T follicular helper cell (primary cell): ENCODE data around the gene AIRE.
"Not testable (repeated sequence)": the region's sequence is repeated elsewhere in the genome, so short reads cannot be mapped to it uniquely, and the experiment has no call there.

Source experiments
- DNase-seq: peaks from one replicate; pipeline ENCODE4 v3.0.0-alpha.2; 2020; ENCODE audit warnings: low read depth

Gene AIRE

DNA sequence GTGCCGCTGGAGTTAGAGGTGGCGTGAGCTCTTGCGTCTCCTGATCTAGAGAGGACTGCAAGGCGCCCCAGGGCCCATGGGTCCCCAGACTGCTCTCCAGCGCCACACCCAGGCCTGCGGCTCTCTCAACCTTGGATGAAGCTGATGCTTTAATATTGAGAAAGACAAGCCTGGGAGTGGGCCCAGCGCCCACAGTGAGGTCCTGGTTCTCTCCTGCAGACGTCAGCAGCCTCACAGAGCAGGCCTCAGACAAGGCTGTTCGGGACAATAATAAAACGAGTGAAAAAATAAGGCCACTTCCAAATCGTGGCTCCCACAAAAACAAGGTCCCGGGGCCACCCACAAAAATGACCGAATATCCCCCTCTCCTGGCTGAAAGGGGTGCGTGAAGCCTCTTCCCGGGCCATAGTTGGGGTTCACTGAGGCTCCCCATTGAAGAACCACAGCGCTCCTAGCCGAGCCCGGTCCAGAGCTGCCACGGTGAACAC, 18.0 kb upstream of the AIRE start:
- DNase-seq = no peak

DNA sequence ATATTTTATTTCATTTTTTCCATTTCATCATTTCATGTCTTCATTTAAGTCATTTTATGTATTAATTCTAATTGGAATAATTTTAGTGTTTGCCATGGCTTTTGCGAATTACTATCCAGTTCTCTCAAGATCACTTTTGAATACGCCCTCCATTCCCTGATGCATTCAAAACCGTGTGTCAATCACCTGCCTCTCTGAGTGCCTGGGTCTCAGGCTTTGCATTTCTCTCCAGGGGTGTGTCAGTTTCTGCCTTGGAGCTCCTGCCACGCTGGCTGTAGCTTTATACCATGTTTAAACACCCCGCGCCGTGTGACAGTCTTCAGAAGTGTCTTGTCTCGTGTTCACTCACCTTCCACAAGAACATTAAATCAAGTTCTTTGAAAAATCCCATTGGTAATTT, 16.6 kb upstream of the AIRE start:
- DNase-seq = no peak

DNA sequence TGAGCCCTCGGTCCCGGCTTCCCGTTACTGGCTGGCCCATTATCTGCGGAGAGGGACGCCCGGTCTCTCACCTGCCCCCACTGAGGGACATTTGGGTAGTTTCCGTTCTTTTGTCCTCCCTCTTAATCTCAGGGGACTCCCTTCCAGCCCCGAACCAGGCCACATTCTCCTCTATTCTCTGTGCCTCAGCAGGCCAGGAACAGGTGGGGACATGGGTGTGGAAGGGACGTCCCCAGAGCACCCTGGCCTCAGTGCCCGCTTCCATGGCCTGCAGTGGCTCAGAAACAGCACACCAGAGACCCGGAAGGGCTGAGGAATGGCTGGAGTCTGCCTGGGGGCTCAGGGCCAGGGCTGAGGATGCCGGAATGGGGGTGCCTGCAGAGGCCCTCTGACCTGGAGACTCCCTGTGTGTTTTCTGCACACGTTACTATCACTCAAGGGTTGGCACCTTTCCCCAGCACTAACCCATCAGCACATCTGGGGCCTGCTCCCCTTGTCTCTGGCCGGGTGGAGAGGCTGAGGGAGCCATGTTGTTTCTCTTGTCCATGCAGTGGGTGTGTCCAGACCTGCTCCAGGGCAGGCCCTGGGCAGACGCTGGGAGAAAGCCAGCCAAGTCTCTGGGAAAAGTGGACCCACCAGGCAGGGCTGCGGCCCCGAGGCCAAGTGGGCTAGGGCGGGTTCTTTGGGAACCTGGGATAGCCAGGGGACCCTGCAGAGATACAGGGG, 14.0 kb upstream of the AIRE start:
- DNase-seq = no peak

DNA sequence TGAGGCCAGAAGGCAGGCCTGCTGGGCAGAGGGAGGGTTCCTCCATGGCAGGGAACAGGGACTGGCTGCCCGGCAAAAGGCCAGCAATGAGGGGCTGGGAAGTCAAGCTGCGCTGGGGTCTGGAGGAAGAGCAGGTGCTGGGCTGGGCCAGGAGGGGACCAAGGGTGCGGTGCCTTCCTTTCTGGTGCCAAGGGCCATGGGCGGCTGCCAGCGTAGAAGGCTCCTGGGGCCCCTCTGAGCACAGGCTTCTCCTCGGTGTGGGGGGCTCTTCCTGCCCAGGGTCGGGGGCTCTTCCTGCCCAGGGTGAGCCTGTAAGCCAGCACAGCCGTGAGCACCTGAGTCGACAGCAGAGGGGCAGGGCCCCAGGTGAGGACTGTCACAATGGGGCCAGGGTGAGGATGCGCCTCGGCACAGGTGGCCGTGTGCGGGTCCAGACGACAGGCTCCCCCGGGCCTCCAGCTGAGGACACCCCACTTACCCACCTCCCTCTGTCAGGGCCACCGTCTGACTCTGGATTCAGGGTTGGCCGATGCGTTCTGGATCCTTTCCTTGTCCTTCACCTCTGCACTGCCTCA, 13.3 kb upstream of the AIRE start:
- DNase-seq = no peak

DNA sequence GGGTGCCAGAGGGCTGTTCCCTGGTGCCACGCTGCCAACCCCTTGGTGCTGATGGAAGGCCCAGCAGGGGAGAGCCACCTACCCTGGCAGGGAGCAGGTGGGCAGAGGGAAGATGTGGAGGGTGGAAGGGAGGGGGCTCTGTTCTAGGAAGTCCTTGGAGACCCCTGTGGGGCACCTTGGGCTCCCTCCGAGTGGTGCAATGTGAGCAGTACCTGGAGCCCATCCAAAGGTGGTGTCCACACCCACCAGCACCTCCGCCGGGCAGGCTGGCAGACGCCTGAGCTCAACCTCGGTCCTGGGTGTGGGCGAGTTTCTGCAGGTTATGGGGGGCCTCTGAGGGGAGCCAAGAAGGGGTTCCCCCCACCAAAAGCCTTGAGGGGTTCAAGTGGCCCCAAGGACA, 12.6 kb upstream of the AIRE start:
- no peak for DNase-seq

DNA sequence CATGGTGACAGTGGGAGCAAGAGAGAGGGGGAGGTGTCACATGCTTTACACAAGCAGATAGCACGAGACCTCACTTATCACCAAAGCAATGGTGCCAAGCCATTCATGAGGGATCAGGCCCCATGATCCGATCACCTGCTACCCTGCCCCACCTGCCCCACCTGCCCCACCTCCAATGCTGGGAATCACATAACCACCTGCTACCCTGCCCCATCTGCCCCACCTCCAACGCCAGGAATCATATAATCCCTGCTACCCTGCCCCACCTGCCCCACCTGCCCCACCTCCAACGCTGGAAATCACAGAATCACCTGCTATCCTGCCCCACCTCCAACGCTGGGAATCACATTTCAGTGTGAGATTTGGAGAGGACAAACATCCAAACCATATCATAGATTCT, 10.6 kb upstream of the AIRE start:
- DNase-seq = no peak

DNA sequence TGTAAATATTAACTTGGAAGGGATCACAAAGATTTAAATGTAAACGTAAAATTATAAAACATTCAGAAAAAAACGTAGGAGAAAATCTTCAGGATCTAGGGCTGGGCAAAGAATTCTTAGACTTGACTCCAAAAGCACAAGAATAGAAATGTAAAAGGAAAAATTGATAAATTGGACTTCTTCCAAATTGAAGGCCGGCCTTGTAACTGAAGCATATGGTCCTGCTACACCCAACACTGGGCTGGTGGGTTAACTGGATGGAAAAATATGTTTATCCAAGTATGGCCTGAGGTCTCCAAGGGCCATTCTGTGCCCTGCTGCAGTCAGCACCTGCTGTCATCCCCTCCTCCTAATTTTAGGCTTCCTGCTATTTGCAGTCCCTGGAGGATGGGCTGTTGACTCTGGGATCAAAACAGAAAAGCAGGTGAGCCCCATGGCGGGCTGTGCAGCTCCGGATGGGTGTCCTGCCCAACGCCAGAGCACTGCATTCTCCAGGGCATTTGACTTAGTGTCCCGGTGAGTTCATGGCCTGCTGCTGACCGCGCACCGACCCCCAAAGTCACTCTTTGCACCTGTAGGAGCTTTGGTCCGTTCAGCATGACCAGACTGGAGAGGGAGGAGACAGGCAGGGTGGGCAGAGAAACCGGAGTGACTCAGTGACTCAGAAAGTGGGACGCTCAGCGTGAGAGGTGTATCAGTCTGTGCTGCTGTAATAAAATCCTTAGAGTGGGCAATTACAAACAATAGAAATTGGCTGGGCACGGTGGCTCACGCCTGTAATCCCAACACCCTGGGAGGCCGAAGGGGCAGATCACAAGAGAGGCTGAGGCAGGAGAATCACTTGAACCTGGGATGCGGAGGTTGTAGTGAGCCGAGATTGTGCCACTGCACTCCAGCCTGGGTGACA, 6.1 kb upstream of the AIRE start:
- no peak for DNase-seq

DNA sequence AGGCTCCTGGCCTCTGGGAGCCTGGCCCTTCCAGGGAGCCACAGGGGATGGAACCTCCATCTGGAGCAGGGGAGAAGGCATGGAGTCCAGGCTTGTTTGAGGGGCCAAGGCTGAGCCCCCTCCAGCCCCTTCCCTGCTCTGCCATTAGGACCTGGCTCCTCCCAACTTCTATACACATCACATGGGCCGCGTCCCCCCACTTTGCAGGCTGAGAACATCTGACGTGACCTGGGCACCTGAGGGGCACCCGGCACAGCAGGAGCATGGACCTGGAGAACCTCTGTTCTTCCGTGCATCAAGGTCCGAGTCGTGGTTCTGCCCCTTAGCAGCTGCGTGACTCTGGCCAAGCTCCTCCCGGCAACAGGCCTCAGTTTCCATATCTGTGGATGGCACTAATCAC, 3.9 kb upstream of the AIRE start:
- DNase-seq = no peak

DNA sequence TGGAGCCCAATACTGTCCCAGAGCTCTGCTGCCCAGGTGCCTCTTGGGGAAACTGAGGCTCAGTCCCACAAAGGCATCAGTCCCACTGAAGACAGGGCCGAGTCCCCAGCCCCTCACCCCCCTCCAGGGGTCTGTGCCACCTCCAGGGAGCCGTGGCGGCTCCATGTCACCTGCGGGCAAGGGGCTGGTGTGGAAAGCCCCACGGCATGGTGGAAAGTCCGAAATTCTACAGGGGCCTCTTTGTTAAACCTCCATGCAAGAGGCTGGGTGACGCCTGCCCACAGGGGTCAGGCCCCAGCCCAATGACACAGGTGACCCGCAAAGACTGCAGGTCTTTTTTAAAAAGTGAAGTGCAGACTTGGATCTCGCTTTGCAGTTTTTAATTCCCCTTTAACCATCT, 3.3 kb upstream of the AIRE start:
- DNase-seq = no peak

DNA sequence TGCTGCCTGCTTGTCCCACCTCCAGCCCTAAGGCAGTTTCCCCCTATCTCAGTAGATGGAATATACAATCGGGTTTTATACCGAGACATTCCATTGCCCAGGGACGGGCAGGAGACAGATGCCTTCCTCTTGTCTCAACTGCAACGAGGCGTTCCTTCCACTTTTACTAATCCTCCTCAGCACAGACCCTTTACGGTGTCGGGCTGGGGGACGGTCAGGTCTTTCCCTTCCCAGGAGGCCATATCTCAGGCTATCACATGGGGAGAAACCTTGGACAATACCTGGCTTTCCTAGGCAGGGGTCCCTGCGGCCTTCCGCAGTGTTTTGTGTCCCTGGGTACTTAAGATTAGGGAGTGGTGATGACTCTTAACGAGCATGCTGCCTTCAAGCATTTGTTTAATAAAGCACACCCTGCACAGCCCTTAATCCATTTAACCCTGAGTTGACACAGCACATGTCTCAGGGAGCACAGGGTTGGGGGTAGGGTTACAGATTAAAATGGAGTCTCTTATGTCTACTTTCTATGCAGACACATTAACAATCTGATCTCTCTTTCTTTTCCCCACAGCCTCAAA, 2.4 kb upstream of the AIRE start:
- not testable (repeated sequence) for DNase-seq

DNA sequence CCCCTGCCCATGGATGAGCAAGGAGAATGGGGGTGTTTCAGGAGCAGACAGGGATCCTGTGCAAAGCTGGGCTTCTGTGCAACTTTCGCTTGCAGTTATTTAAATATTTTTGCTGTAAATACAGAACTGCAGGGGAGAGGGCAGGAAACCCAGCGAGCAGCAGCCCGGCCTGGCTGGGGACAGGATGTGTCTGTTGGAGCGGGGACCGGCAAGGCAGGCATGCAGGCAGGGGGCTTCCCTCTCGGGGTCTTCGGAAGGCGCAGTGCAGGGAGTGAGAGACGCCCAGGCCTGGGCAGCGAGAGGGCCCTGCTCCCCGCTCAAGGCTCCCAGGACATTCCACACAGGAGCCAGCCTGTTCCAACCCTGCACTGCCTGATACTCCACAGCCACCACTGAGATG, 1.7 kb upstream of the AIRE start:
- no peak for DNase-seq

DNA sequence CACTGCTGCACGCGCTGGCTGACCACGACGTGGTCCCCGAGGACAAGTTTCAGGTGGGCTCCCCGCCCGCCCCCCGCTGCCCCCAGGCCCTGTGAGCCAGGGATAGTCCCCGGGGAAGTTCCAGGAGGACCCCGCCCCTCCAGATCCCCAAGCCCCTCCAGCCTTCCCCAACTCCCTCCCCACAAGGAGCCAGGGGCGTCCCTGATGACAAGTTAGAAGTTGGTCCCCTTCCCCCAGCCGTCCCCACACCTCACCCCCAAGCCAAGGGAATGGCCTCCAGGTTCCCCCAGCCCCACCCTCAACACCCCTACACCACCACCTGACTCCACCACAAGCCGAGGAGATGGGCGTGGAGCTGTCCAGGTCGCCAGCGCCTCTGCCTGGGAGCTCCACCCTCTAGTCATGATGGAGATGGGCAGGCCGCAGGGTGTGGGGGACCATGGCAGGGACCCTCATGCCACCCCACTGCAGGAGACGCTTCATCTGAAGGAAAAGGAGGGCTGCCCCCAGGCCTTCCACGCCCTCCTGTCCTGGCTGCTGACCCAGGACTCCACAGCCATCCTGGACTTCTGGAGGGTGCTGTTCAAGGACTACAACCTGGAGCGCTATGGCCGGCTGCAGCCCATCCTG, 525 bp downstream of the AIRE start:
- no peak for DNase-seq

DNA sequence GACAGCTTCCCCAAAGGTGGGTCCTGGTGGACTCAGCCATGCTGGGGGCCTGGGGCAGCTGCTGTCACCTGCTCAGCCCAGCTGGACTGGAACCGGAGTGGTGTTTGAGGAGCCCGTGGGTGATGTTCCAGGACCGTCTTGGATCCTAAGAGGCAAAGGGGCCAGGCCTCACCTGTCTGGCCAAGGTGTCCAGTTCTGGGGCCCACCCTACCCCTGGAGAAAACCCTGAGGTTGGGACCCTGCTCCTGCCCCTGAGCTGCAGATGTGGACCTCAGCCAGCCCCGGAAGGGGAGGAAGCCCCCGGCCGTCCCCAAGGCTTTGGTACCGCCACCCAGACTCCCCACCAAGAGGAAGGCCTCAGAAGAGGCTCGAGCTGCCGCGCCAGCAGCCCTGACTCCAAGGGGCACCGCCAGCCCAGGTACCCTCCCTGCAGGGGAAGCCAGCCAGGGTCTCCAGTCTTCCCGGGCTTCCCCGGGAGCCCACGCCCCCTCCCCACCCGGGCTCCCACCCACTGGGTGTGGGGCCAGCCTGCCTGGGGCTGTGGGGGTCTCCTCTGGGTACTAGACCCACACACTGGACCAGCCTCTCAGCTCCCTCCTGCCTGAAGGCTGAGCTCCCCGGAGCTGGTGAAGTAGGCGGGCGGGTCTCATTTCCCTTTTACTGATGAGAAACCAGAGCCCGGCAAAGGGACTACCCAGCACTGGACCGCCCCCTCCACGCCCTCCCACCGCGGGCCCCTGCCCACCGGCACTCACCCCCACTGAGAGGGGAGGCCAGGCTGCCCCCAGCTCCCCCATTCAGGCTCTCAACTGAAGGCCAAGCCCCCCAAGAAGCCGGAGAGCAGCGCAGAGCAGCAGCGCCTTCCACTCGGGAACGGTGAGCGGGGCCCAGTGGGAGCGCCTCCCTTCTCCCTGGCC, 1.3 kb downstream of the AIRE start:
- DNase-seq = no peak

DNA sequence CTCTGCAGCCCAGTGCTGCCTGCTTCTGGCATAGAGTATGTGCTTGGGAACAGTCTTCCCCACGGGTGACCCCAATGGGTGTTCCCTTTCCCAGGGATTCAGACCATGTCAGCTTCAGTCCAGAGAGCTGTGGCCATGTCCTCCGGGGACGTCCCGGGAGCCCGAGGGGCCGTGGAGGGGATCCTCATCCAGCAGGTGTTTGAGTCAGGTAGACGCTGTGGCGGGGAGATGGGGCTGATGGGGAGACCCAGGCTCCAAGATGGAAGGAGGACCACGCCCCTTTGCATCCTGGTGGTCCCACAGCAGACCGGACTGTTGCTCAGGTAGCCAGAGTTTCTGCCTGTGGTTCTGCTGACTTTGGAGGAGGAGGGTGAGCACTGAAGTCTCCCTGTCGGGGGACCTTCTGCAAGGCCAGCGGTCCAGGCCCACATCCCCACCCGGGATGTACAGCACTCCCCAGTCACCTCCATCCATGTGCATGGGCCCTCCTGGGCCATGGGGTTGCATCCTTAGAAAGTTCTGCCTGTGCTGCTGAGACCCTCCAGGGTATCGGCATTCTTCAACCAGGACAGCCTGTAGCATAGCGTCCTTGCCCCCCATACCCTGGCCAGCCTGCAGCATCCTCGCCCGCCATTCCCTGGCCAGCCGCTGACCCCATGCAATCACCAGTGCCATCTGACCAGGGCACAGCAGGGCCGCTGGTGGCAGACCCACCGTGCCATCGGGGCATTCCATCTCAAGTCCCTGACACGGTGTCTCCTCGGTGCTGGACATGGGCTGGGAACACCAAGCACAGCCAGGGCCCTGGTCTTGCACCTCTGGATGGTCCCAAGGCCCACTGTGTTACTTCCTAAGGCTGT, 2.8 kb downstream of the AIRE start:
- no peak for DNase-seq

DNA sequence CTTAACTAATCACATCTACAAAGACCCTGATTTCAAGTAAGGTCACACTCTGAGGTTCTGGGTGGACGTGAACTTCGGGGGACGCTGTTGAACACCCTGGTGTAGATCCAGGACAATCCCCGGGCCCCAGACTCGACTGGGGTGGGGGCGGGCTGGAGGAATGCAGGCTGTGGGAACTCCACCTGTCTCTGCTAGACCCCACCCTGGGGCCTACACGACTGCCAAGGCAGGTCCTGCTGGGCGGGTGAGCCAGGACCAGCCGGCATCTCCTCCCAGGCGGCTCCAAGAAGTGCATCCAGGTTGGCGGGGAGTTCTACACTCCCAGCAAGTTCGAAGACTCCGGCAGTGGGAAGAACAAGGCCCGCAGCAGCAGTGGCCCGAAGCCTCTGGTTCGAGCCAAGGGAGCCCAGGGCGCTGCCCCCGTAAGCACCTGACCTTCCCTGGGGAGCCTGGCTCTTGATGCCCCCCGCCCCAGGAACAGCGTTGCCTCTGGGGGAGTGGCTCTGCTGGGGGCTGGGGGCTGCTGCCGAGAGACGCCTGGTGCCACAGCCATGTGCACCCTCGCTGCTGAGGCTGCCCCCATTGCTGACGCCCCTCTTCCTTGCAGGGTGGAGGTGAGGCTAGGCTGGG, 3.8 kb downstream of the AIRE start:
- DNase-seq = no peak

DNA sequence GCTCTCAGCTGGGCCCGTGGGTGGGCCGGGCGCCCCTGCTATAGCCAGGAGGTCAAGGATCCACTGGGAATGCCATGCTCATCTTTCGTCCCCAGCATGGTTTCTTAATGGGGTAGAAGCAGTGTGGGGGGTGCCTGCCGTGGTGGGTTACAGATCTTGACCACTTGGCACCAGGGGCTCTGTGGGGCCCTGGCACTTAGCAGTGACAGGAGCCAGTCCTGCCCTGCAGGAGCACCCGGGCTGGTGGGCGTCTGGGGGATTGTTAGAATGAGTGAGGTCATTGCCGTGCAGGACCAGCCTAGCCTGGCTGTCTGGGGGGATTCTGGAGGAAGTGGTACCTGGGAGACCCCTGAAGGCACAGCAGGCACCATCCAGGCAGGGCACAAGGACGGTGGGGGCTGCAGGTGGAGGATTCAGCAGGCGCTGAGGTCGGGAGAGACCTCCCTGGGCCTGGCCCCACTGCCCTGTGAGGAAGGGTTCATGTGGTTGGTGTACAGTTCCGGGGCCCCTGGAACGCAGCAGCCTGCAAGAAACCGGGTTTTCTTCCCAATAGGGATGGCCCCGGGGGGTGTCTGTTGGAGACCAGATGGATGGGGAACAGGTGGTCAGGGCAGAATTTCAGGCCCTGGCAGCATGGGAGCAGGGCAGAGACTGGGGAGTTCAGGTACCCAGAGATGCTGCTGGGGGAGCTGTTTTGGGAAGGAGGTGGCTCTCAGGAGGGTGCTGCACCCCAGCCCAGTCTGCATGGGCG, 4.8 kb downstream of the AIRE start:
- no peak for DNase-seq

DNA sequence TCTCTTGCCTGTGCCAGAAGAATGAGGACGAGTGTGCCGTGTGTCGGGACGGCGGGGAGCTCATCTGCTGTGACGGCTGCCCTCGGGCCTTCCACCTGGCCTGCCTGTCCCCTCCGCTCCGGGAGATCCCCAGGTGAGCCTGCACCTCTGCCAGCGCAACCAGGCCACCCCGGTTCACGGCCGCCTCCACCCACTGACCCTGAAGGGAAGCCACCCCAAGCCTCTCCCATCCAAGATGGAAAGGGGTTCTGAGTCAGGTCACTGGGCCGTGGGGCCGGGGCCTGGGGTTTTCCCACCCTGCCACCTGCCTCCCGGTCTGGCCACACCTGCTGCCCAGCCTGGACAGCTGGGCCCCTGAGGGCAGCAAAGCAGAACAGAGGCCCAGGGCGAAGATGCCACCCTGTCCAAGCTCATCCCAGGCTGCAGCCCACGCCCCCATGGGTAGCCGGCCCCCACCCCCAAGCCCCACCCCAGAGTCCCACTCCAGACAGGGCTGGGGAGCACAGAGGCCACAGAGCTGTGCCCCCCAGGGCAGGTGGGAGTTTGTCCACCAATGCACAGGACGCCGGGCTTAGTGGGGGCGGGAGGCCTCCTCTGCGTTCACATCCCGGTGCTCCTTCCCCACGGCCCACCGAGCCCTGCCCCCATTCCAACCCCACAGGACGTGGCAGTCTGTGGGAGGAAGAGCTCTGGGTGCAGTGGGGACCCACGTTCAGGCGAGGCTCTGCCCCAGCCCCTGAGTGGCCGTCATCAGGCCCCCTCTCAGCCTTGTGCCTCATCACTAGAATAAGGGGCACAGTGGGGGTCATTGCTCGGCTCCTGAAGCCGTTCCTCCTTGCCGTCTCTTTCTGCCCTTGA, 5.6 kb downstream of the AIRE start:
- DNase-seq = no peak
